H9 (cell line): Measurements from ENCODE around the gene STX10. TPM values are rescaled to one million over a fixed set of nuclear protein-coding genes. Genes with fewer than 3 reads are reported as not detected.

Source experiments
- DNase-seq: peaks from one replicate; pipeline ENCODE4 v3.0.0-alpha.2; 2017
- H2AFZ ChIP-seq: one replicate; pipeline ENCODE4 v1.6.1; 2013; ENCODE audit warnings: mild to moderate bottlenecking, low read length, control low read depth, moderate library complexity
- H2AK5ac ChIP-seq: 2 replicates; pipeline ENCODE4 v1.6.1; 2013; ENCODE audit warnings: low read length, control low read depth, mixed read lengths; ENCODE audit not compliant: insufficient read length
- H2BK120ac ChIP-seq: one replicate; pipeline ENCODE4 v1.6.1; 2013; ENCODE audit warnings: low read depth, mild to moderate bottlenecking, low read length, control low read depth, inconsistent platforms; ENCODE audit not compliant: poor library complexity, severe bottlenecking
- H2BK12ac ChIP-seq: 2 replicates; pipeline ENCODE4 v1.6.1; 2013; ENCODE audit warnings: low read length, control low read depth, mixed read lengths, low read depth; ENCODE audit not compliant: insufficient read length
- H2BK15ac ChIP-seq: 2 replicates; pipeline ENCODE4 v1.6.1; 2013; ENCODE audit warnings: low read depth, low read length, control low read depth
- H2BK20ac ChIP-seq: one replicate; pipeline ENCODE4 v1.6.1; 2013; ENCODE audit warnings: low read depth, mild to moderate bottlenecking, low read length, control low read depth, inconsistent platforms; ENCODE audit not compliant: poor library complexity, severe bottlenecking
- H2BK5ac ChIP-seq: 2 replicates; pipeline ENCODE4 v1.6.1; 2013; ENCODE audit warnings: low read length, control low read depth, mixed read lengths; ENCODE audit not compliant: insufficient read length
- H3K14ac ChIP-seq: 2 replicates; pipeline ENCODE4 v1.6.1; 2013; ENCODE audit warnings: low read length, control low read depth; ENCODE audit not compliant: insufficient read depth
- H3K18ac ChIP-seq: 2 replicates; pipeline ENCODE4 v1.6.1; 2013; ENCODE audit warnings: low read depth, mild to moderate bottlenecking, mixed read lengths, low read length, control low read depth; ENCODE audit not compliant: insufficient read length
- H3K23ac ChIP-seq: 2 replicates; pipeline ENCODE4 v1.6.1; 2013; ENCODE audit warnings: low read length, control low read depth, mixed read lengths, low read depth; ENCODE audit not compliant: insufficient read length
- H3K23me2 ChIP-seq: 2 replicates; pipeline ENCODE4 v1.6.1; 2013; ENCODE audit warnings: low read depth, mild to moderate bottlenecking, mixed read lengths, low read length, control low read depth; ENCODE audit not compliant: insufficient read length, poor library complexity, severe bottlenecking
- H3K27ac ChIP-seq: 2 replicates; pipeline ENCODE4 v1.5.1; 2013; ENCODE audit warnings: low read length, control low read depth, mixed read lengths, low read depth; ENCODE audit not compliant: insufficient read length
- H3K27me3 ChIP-seq: 2 replicates; pipeline ENCODE4 v1.6.1; 2013; ENCODE audit warnings: low read length, control low read depth, inconsistent platforms; ENCODE audit not compliant: insufficient read depth
- H3K4ac ChIP-seq: 2 replicates; pipeline ENCODE4 v1.6.1; 2013; ENCODE audit warnings: low read depth, mild to moderate bottlenecking, control low read depth, inconsistent platforms, low read length, moderate library complexity
- H3K4me1 ChIP-seq: 2 replicates; pipeline ENCODE4 v1.6.1; 2013; ENCODE audit warnings: low read length, control low read depth, inconsistent platforms; ENCODE audit not compliant: insufficient read depth
- H3K4me2 ChIP-seq: 2 replicates; pipeline ENCODE4 v1.6.1; 2013; ENCODE audit warnings: low read length, control low read depth, mixed read lengths; ENCODE audit not compliant: insufficient read length, insufficient read depth
- H3K56ac ChIP-seq: 2 replicates; pipeline ENCODE4 v1.6.1; 2013; ENCODE audit warnings: low read depth, mild to moderate bottlenecking, mixed read lengths, low read length, control low read depth; ENCODE audit not compliant: insufficient read length
- H3K79me1 ChIP-seq: 2 replicates; pipeline ENCODE4 v1.6.1; 2013; ENCODE audit warnings: low read depth, mild to moderate bottlenecking, moderate library complexity, low read length, control low read depth, inconsistent platforms; ENCODE audit not compliant: insufficient read depth, poor library complexity, severe bottlenecking
- H3K79me2 ChIP-seq: 2 replicates; pipeline ENCODE4 v1.6.1; 2013; ENCODE audit warnings: low read length, control low read depth, inconsistent platforms; ENCODE audit not compliant: insufficient read depth
- H3K9ac ChIP-seq: 2 replicates; pipeline ENCODE4 v1.6.1; 2013; ENCODE audit warnings: low read length, control low read depth, mixed read lengths; ENCODE audit not compliant: insufficient read length; ENCODE audit errors: extremely low read depth
- H3K9me3 ChIP-seq: one replicate; pipeline ENCODE4 v1.6.1; 2013; ENCODE audit warnings: low read depth, low read length, inconsistent platforms; ENCODE audit not compliant: control insufficient read depth
- H3T11ph ChIP-seq: one replicate; pipeline ENCODE4 v1.6.1; 2013; ENCODE audit warnings: mild to moderate bottlenecking, low read length, control low read depth, inconsistent platforms
- H4K20me1 ChIP-seq: one replicate; pipeline ENCODE4 v1.6.1; 2013; ENCODE audit not compliant: control insufficient read depth, insufficient read length, insufficient read depth
- H4K5ac ChIP-seq: 2 replicates; pipeline ENCODE4 v1.6.1; 2013; ENCODE audit warnings: low read depth, mild to moderate bottlenecking, mixed read lengths, low read length, control low read depth; ENCODE audit not compliant: insufficient read length
- H4K8ac ChIP-seq: replicated peaks from 2 replicates; pipeline ENCODE4 v1.6.1; 2013; ENCODE audit warnings: low read length, control low read depth, mixed read lengths, low read depth; ENCODE audit not compliant: insufficient read length
- H4K91ac ChIP-seq: 2 replicates; pipeline ENCODE4 v1.6.1; 2013; ENCODE audit warnings: low read depth, mild to moderate bottlenecking, moderate library complexity, mixed read lengths, low read length, control low read depth; ENCODE audit not compliant: insufficient read length
- H3K27ac Mint-ChIP-seq, 3 experiments: 2 replicates in 2 of 3; 3 replicates in 1 of 3; pipeline ENCODE4 v1.8.0; 2020 to 2021; ENCODE audit warnings: mixed read lengths in 3 of 3, mild to moderate bottlenecking in 1 of 3, moderate library complexity in 1 of 3
- H3K27me3 Mint-ChIP-seq: 2 replicates; pipeline ENCODE4 v1.8.0; 2021; ENCODE audit warnings: low read depth, mild to moderate bottlenecking, moderate library complexity, mixed read lengths
- H3K36me3 Mint-ChIP-seq, 3 experiments: 2 replicates in 2 of 3; 3 replicates in 1 of 3; pipeline ENCODE4 v1.8.0; 2020 to 2021; ENCODE audit warnings: low read depth in 3 of 3, mixed read lengths in 3 of 3; ENCODE audit not compliant: insufficient read depth in 1 of 3
- H3K4me1 Mint-ChIP-seq, 2 experiments: 2 replicates each; pipeline ENCODE4 v1.8.0; 2020; ENCODE audit warnings: mixed read lengths in 2 of 2
- H3K4me3 Mint-ChIP-seq, 2 experiments: 2 replicates in 1 of 2; 3 replicates in 1 of 2; pipeline ENCODE4 v1.8.0; 2020 to 2021; ENCODE audit warnings: mild to moderate bottlenecking in 2 of 2, mixed read lengths in 2 of 2, moderate library complexity in 1 of 2
- H3K9me3 Mint-ChIP-seq, 2 experiments: 2 replicates in 1 of 2; 3 replicates in 1 of 2; pipeline ENCODE4 v1.8.0; 2020; ENCODE audit warnings: mild to moderate bottlenecking in 2 of 2, mixed read lengths in 2 of 2, moderate library complexity in 1 of 2
- CTCF ChIP-seq: fragments of 200-600 bp; sonication (generic); conservative IDR thresholded peaks from 3 replicates; pipeline ENCODE4 v1.8.0; 2021; ENCODE audit warnings: antibody characterized with exemption, mild to moderate bottlenecking
- WGBS: extraction: QIAGEN DNeasy Blood & Tissue Kit; methylation state at CpG from one replicate; pipeline ENCODE4 v1.1.7; 2013; ENCODE audit warnings: missing lambda C conversion rate, low lambda C conversion rate, mixed read lengths; ENCODE audit not compliant: insufficient read length; ENCODE audit errors: extremely low coverage; 5-methylcytosine and 5-hydroxymethylcytosine counted together
- long read RNA-seq: library from polyadenylated mRNA; unstranded; transcript quantifications from one replicate; pipeline ENCODE4 v2.0.0, GENCODE V29; 2020
- total RNA-seq: library from RNA; stranded (reverse); gene quantifications from 2 replicates; pipeline ENCODE4 v1.2.1, GENCODE V29; 2021

Gene STX10
- 39.4 and 40.5 TPM in 2 replicates for total RNA-seq
- long read RNA-seq, transcript STX10-204 (8 exons, 1,136 nt), result major isoform, 89 of 142 reads
- long read RNA-seq, transcript STX10-207 (7 exons, 1,241 nt), result minor isoform, 8 of 142 reads
- long read RNA-seq, partial matches to known transcripts, result 29 of 142 reads
- long read RNA-seq, other reads (novel, unspliced or antisense), result 13 of 142 reads

DNA sequence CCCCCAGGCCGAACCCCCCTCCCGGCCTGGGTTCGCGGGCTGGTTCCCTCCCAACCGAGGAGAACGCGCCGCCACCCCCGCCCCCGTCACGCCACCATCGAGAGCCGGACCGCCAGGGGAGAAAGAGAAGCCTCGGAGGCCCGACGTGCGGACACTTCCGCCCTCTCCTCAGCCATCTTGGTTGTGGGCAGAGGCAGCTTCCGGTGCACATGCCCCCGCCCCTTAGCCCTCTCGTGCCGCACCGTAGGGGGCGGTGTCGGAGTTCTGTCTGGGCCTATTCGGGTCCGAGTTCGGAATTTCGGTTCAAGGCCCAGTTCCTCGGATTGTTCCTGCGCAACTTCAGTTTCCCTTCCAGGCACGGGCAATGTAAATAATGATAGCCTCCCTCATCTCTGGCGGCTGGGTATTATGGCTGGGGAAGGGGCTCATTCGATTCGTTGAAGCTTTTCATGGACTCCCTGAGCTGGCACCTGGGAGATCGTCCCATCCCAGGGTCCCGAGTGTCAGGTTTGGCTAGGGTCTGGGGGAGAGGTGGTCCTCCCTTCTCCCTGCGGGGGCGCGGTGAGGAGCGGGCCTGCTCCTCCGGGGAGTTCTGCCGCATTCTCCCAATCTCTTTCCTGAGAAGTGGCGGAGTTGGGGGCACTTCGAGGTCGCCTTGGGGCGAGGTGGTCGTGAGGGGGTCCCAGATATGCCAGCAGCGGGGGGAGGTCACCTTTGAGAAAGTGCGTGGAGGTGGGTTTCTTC lies at the start of gene STX10, which contains the start of gene IER2:
STX10 (minus strand) TSS at position 189 of the 744 bp plus-strand sequence. CDS start 202 bp downstream, outside the sequence.
IER2 (plus strand) TSS at position 225 of the 744 bp plus-strand sequence. CDS start 2,776 bp downstream, outside the sequence.
- WGBS, result no CpG with 5 or more reads among the region's 51 CpGs
- no peak within 1 kb of the TSS for H3K23ac ChIP-seq
- peak; percentile 47; the same call in 2 of the 3 replicates for TF ChIP-seq CTCF
- H3K18ac ChIP-seq, result peak within 1 kb of the TSS; percentile 91
- no peaks in the 10 kb centered on the region for H3K4me1 ChIP-seq
- peaks cover 8 to 9% of the 10 kb centered on the region in 2 experiments; a peak in 4 of 5 replicates for H3K9me3 Mint-ChIP-seq
- H4K91ac ChIP-seq, result no peak within 1 kb of the TSS
- H3K4me3 Mint-ChIP-seq, result peak within 1 kb of the TSS; percentile 97 to 98
- H3K36me3 Mint-ChIP-seq, result peaks cover 18 to 23% (median 18%) of the 10 kb centered on the region in 3 experiments
- H3K79me1 ChIP-seq, result no peaks in the 10 kb centered on the region
- peak within 1 kb of the TSS; percentile 98 to 100 (median 100) for H3K27ac Mint-ChIP-seq
- no peaks in the 10 kb centered on the region for H3K27me3 ChIP-seq
- H2AFZ ChIP-seq, result no peak within 1 kb of the TSS
- H3K27me3 Mint-ChIP-seq, result peaks cover 10% of the 10 kb centered on the region; the same call in 1 of the 2 replicates
- DNase-seq, result peak; percentile 94
- no peak within 1 kb of the TSS for H2BK5ac ChIP-seq
- peak within 1 kb of the TSS; percentile 86 for H3K9ac ChIP-seq
- no peak within 1 kb of the TSS for H2BK20ac ChIP-seq
- H3K4me1 Mint-ChIP-seq, result peaks cover 13 to 14% of the 10 kb centered on the region in 2 experiments
- H4K20me1 ChIP-seq, result no peaks in the 10 kb centered on the region
- peak within 1 kb of the TSS; percentile 1 for H2BK120ac ChIP-seq
- no peak within 1 kb of the TSS for H4K8ac ChIP-seq
- no peak within 1 kb of the TSS for H4K5ac ChIP-seq
- H2BK15ac ChIP-seq, result no peak within 1 kb of the TSS
- H3K9me3 ChIP-seq, result no peaks in the 10 kb centered on the region
- H3K14ac ChIP-seq, result peak within 1 kb of the TSS; percentile 86
- peak within 1 kb of the TSS; percentile 8 for H3K27ac ChIP-seq
- no peak within 1 kb of the TSS for H3K56ac ChIP-seq
- no peak within 1 kb of the TSS for H2AK5ac ChIP-seq
- H3K4ac ChIP-seq, result no peak within 1 kb of the TSS; the same call in 1 of the 2 replicates
- H3K4me2 ChIP-seq, result peak within 1 kb of the TSS; percentile 67
- H3K79me2 ChIP-seq, result peaks cover 17% of the 10 kb centered on the region; the same call in 1 of the 2 replicates
- no peak within 1 kb of the TSS for H3T11ph ChIP-seq
- H3K23me2 ChIP-seq, result peaks cover 22% of the 10 kb centered on the region
- no peak within 1 kb of the TSS for H2BK12ac ChIP-seq
